Measurements from ENCODE around the gene HOXA7. TPM values are rescaled to one million over a fixed set of nuclear protein-coding genes. Genes with fewer than 3 reads are reported as not detected.

HOXA7 gene
- total and polyA plus RNA-seq, 12 donors: 7.9 to 39.1 (median 22.7) TPM

- peak overlapping the region in 2 of 5 donors; percentile 13 to 91 for H3K27ac ChIP-seq
- H3K4me1 ChIP-seq (replicated peaks in 1 of 2): peaks cover 7 to 20% of the 10 kb centered on the region in 2 donors
- TF ChIP-seq POLR2A (IDR thresholded peaks at IDR 0.05) (no peak), CTCF (IDR thresholded peaks at IDR 0.05) (no peak)
- no peaks in the 10 kb centered on the region for H3K36me3 ChIP-seq (replicated peaks in 1 of 2)
- no peak overlapping the region for H3K4me3 ChIP-seq
- intact Hi-C loops (cut with DNase I): no loop called here
- no peaks in the 10 kb centered on the region for H3K9me3 ChIP-seq (replicated peaks in 1 of 3)
- no peaks in the 10 kb centered on the region for H3K27me3 ChIP-seq
- DNase-seq: peak in 5 of 7 donors; percentile 12 to 50 (median 15)
- WGBS, 4 donors: 83 to 89% (median 88%) methylated on average over 9 to 10 of the region's 10 CpGs
Observed at GRCh38 chr7:27154369-27154768, 2.1 kb downstream of the HOXA7 start.

DNA sequence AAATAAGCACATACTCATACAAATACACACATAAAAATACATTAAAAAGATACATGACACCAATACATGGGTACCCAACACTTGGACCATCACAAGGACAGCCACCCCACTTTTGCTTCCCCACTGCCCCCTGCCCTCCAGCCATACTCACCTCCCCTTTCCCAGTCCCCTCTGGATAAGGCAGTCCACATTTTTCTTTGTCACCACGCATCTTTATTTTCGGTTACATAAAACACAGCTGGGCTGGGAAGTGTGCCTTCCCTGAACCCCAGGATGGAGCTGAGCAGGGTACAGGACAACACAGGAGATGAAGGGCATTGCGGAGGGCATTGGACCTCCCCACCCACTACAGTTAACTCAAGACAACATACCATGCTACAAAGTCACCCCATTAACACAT, 2.9 kb downstream of the HOXA7 start:
- TF ChIP-seq CTCF (IDR thresholded peaks at IDR 0.05) (no peak), POLR2A (IDR thresholded peaks at IDR 0.05) (no peak)
- no peak overlapping the region for H3K4me3 ChIP-seq
- H3K4me1 ChIP-seq (replicated peaks in 1 of 2): peaks cover 7 to 25% of the 10 kb centered on the region in 2 donors
- H3K27ac ChIP-seq: peak overlapping the region in 1 of 5 donors; percentile 11
- 93 to 94% (median 94%) methylated on average over 3 of the region's 3 CpGs for WGBS, 4 donors
- no peaks in the 10 kb centered on the region for H3K27me3 ChIP-seq
- DNase-seq: peak in 2 of 7 donors; percentile 15 to 35
- H3K36me3 ChIP-seq (replicated peaks in 1 of 2): no peaks in the 10 kb centered on the region
- no peaks in the 10 kb centered on the region for H3K9me3 ChIP-seq (replicated peaks in 1 of 3)
- intact Hi-C loops (cut with DNase I): no loop called here

- Histone ChIP-seq H3K27me3 (no peaks in the 10 kb centered on the region), H3K36me3 (replicated peaks in 1 of 2) (no peaks in the 10 kb centered on the region), H3K4me3 (peak overlapping the region in 1 of 4 donors; percentile 63), H3K27ac (peak overlapping the region in 3 of 5 donors; percentile 53 to 99 (median 99)), H3K4me1 (replicated peaks in 1 of 2) (peaks cover 13 to 28% of the 10 kb centered on the region in 2 donors), H3K9me3 (replicated peaks in 1 of 3) (no peaks in the 10 kb centered on the region)
- WGBS, 4 donors: 50 to 81% (median 67%) methylated on average over 8 to 22 of the region's 22 CpGs
- intact Hi-C loops (cut with DNase I): no loop called here
- DNase-seq: peak in 3 of 7 donors; percentile 19 to 50 (median 24)
- TF ChIP-seq POLR2A (IDR thresholded peaks at IDR 0.05) (no peak), CTCF (IDR thresholded peaks at IDR 0.05) (no peak)
Observed at GRCh38 chr7:27152816-27153442, 3.5 kb downstream of the HOXA7 start.

GRCh38 chr7:27151931-27152815, 4.3 kb downstream of the HOXA7 start, which contains the start of gene HOXA3:
TSS of gene HOXA3 (minus strand) at chr7:27152583. CDS start at chr7:27110640, 41,943 bp downstream.
- no peaks in the 10 kb centered on the region for H3K36me3 ChIP-seq (replicated peaks in 1 of 2)
- no peaks in the 10 kb centered on the region for H3K9me3 ChIP-seq (replicated peaks in 1 of 3)
- H3K27ac ChIP-seq: peak within 1 kb of the TSS in 4 of 5 donors; percentile 92 to 99 (median 96)
- intact Hi-C loops (cut with DNase I): no loop called here
- DNase-seq: peak; percentile 9 to 60 (median 46)
- 34 to 56% (median 47%) methylated on average over 49 to 53 of the region's 53 CpGs for WGBS, 4 donors
- H3K4me3 ChIP-seq: peak within 1 kb of the TSS in 1 of 4 donors; percentile 63
- no peaks in the 10 kb centered on the region for H3K27me3 ChIP-seq
- H3K4me1 ChIP-seq (replicated peaks in 1 of 2): peaks cover 13 to 36% of the 10 kb centered on the region in 2 donors
- TF ChIP-seq POLR2A (IDR thresholded peaks at IDR 0.05) (peak in 1 of 2 donors; percentile 23), CTCF (IDR thresholded peaks at IDR 0.05) (no peak)
